SU-DHL-6 (cell line): ENCODE data around the gene TSHZ2.

ENCODE experiments used
- H2AFZ ChIP-seq: fragments of 200-600 bp; sonication (generic); 2 replicates; pipeline ENCODE4 v1.6.1; 2014; ENCODE audit warnings: low read depth, mild to moderate bottlenecking, moderate library complexity, mixed read lengths, antibody characterized with exemption, low read length; ENCODE audit not compliant: severe bottlenecking
- H3F3A ChIP-seq: fragments of 200-600 bp; shearing (Covaris generic); 2 replicates; pipeline ENCODE4 v1.6.0; 2016; ENCODE audit warnings: antibody characterized with exemption, mild to moderate bottlenecking; ENCODE audit not compliant: insufficient read depth
- H3K27ac ChIP-seq: fragments of 200-600 bp; sonication (generic); 2 replicates; pipeline ENCODE4 v1.5.1; 2016; ENCODE audit warnings: low read depth, mild to moderate bottlenecking, low read length, moderate library complexity, mixed read lengths
- H3K27me3 ChIP-seq: fragments of 200-600 bp; sonication (generic), shearing (Covaris generic); 2 replicates; pipeline ENCODE4 v1.6.0; 2014; ENCODE audit warnings: mild to moderate bottlenecking, low read length
- H3K36me3 ChIP-seq: fragments of 200-600 bp; sonication (generic); 2 replicates; pipeline ENCODE4 v1.6.1; 2014; ENCODE audit warnings: mild to moderate bottlenecking, low read length, mixed read lengths
- H3K4me2 ChIP-seq: fragments of 300-600, 200-600 bp; shearing (Covaris generic), sonication (generic); 2 replicates; pipeline ENCODE4 v1.6.0; 2014; ENCODE audit warnings: low read length, low read depth, mild to moderate bottlenecking; ENCODE audit not compliant: poor library complexity, severe bottlenecking
- H3K4me3 ChIP-seq: fragments of 200-600 bp; sonication (generic); 2 replicates; pipeline ENCODE4 v1.5.1; 2014; ENCODE audit warnings: antibody characterized with exemption, low read length, mild to moderate bottlenecking, mixed read lengths; ENCODE audit not compliant: insufficient read depth, poor library complexity, severe bottlenecking
- H3K79me2 ChIP-seq: fragments of 200-600 bp; sonication (generic); 2 replicates; pipeline ENCODE4 v1.6.1; 2014; ENCODE audit warnings: mild to moderate bottlenecking, low read length, moderate library complexity; ENCODE audit not compliant: insufficient read depth
- H3K9ac ChIP-seq: fragments of 200-600 bp; sonication (generic); 2 replicates; pipeline ENCODE4 v1.7.0; 2014; ENCODE audit warnings: mild to moderate bottlenecking, low read length
- H3K9me2 ChIP-seq: fragments of 200-600 bp; sonication (generic); replicated peaks from 2 replicates; pipeline ENCODE4 v1.6.1; 2014; ENCODE audit warnings: low read length; ENCODE audit not compliant: insufficient read depth
- H3K9me3 ChIP-seq: fragments of 200-600 bp; sonication (generic); 2 replicates; pipeline ENCODE4 v1.6.1; 2014; ENCODE audit warnings: low read length, mixed read lengths; ENCODE audit not compliant: insufficient read depth
- H4K20me1 ChIP-seq: fragments of 200-600 bp; sonication (generic); 2 replicates; pipeline ENCODE4 v1.6.1; 2014; ENCODE audit warnings: low read depth, mild to moderate bottlenecking, antibody characterized with exemption, low read length, moderate library complexity, mixed read lengths
- CTCF ChIP-seq: fragments of 200-600 bp; sonication (generic); IDR thresholded peaks from one replicate; pipeline ENCODE4 v1.5.1; 2017; ENCODE audit warnings: antibody characterized with exemption, mild to moderate bottlenecking, low read length, moderate library complexity; ENCODE audit not compliant: insufficient read depth, poor library complexity, severe bottlenecking
- EZH2phosphoT487 ChIP-seq: fragments of 200-600 bp; sonication (generic), shearing (Covaris generic); conservative IDR thresholded peaks from 2 replicates; pipeline ENCODE4 v1.6.1; 2018; ENCODE audit warnings: mild to moderate bottlenecking, antibody characterized with exemption, low read length, moderate library complexity, mixed read lengths

Gene TSHZ2

GRCh38 chr20:53253668-53254067 lies 281.5 kb downstream of the TSHZ2 start:
- no peaks in the 10 kb centered on the region for H3K79me2 ChIP-seq
- H3F3A ChIP-seq: no peaks in the 10 kb centered on the region
- no peak overlapping the region for H2AFZ ChIP-seq
- no peak overlapping the region for H3K4me2 ChIP-seq
- TF ChIP-seq EZH2phosphoT487: no peak
- TF ChIP-seq CTCF: no peak
- H3K9ac ChIP-seq: no peak overlapping the region
- no peaks in the 10 kb centered on the region for H4K20me1 ChIP-seq
- H3K36me3 ChIP-seq: no peaks in the 10 kb centered on the region
- H3K27me3 ChIP-seq: no peaks in the 10 kb centered on the region
- no peaks in the 10 kb centered on the region for H3K9me2 ChIP-seq
- H3K4me3 ChIP-seq: no peak overlapping the region
- no peak overlapping the region for H3K27ac ChIP-seq
- H3K9me3 ChIP-seq: no peaks in the 10 kb centered on the region

DNA sequence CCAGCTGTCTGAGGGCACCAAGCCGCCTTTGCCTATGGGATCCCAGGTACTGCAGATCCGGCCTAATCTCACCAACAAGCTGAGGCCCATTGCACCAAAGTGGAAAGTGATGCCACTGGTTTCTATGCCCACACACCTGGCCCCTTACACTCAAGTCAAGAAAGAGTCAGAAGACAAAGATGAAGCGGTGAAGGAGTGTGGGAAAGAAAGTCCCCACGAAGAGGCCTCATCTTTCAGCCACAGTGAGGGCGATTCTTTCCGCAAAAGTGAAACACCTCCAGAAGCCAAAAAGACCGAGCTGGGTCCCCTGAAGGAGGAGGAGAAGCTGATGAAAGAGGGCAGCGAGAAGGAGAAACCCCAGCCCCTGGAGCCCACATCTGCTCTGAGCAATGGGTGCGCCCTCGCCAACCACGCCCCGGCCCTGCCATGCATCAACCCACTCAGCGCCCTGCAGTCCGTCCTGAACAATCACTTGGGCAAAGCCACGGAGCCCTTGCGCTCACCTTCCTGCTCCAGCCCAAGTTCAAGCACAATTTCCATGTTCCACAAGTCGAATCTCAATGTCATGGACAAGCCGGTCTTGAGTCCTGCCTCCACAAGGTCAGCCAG lies 283.0 kb downstream of the TSHZ2 start:
- no peak overlapping the region for H3K9ac ChIP-seq
- H3K4me2 ChIP-seq: no peak overlapping the region
- TF ChIP-seq CTCF: no peak
- TF ChIP-seq EZH2phosphoT487: no peak
- no peaks in the 10 kb centered on the region for H4K20me1 ChIP-seq
- no peaks in the 10 kb centered on the region for H3K36me3 ChIP-seq
- no peaks in the 10 kb centered on the region for H3K9me3 ChIP-seq
- H3K27me3 ChIP-seq: no peaks in the 10 kb centered on the region
- H3K79me2 ChIP-seq: no peaks in the 10 kb centered on the region
- no peaks in the 10 kb centered on the region for H3K9me2 ChIP-seq
- H2AFZ ChIP-seq: no peak overlapping the region
- no peak overlapping the region for H3K27ac ChIP-seq
- H3K4me3 ChIP-seq: no peak overlapping the region
- H3F3A ChIP-seq: no peaks in the 10 kb centered on the region

DNA sequence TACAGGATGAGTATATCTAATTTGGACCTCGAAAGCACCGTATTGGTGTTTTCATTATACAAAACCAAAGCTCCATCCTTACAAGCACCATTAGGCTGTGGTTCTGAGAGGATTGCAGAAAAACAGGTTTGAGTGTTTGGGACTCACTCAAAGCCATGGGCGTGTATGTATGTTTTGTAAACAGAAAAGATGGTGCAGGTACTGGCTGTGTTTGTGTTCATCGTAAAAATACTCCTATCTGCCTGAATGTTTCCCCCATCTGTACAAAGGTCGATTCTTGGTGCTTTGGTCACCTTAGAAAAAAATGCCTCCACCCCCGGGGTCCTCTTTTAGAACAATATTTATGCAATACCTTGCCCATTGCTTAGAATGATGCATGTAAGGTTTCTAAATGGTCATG lies 286.6 kb downstream of the TSHZ2 start:
- Histone ChIP-seq H3K27ac (no peak overlapping the region), H3K9ac (no peak overlapping the region), H2AFZ (no peak overlapping the region), H3K9me3 (no peaks in the 10 kb centered on the region), H3K4me3 (no peak overlapping the region), H3K79me2 (no peaks in the 10 kb centered on the region), H4K20me1 (no peaks in the 10 kb centered on the region), H3K27me3 (no peaks in the 10 kb centered on the region), H3F3A (no peaks in the 10 kb centered on the region), H3K36me3 (no peaks in the 10 kb centered on the region), H3K4me2 (no peak overlapping the region), H3K9me2 (no peaks in the 10 kb centered on the region)
- no peak for TF ChIP-seq EZH2phosphoT487
- no peak for TF ChIP-seq CTCF
